Measurements from ENCODE around the gene KDM5A. TPM values are rescaled to one million over a fixed set of nuclear protein-coding genes. Genes with fewer than 3 reads are reported as not detected.

The KDM5A gene
- total RNA-seq, 1 donor from 2014 or later = 76.7 TPM

GRCh38 chr12:271161-271560, 118.0 kb downstream of the KDM5A start:
- no peak overlapping the region for H3K4me3 Mint-ChIP-seq
- DNase-seq (ENCODE audit: extremely low spot score, unreplicated experiment) = no peak
- no peaks in the 10 kb centered on the region for H3K9me3 Mint-ChIP-seq
- peaks cover 8% of the 10 kb centered on the region for H3K36me3 Mint-ChIP-seq
- no peak overlapping the region for H3K27ac Mint-ChIP-seq
- peaks cover 9% of the 10 kb centered on the region for H3K4me1 Mint-ChIP-seq (ENCODE audit: unreplicated experiment)
- H3K27me3 Mint-ChIP-seq = peaks cover 2% of the 10 kb centered on the region
- no peak for TF ChIP-seq CTCF (conservative IDR thresholded peaks at IDR 0.05)

GRCh38 chr12:269191-269590, 119.9 kb downstream of the KDM5A start:
- H3K27me3 Mint-ChIP-seq = peaks cover 8% of the 10 kb centered on the region
- peak overlapping the region; percentile 13 for H3K27ac Mint-ChIP-seq
- H3K4me3 Mint-ChIP-seq = no peak overlapping the region
- H3K4me1 Mint-ChIP-seq (ENCODE audit: unreplicated experiment) = peaks cover 9% of the 10 kb centered on the region
- no peak for DNase-seq (ENCODE audit: extremely low spot score, unreplicated experiment)
- peaks cover 2% of the 10 kb centered on the region for H3K36me3 Mint-ChIP-seq
- no peak for TF ChIP-seq CTCF (conservative IDR thresholded peaks at IDR 0.05)
- H3K9me3 Mint-ChIP-seq = no peaks in the 10 kb centered on the region

GRCh38 chr12:268483-268840, 120.7 kb downstream of the KDM5A start:
- Mint-ChIP-seq H3K27me3 (peaks cover 8% of the 10 kb centered on the region), H3K4me1 (ENCODE audit: unreplicated experiment) (peaks cover 9% of the 10 kb centered on the region), H3K9me3 (no peaks in the 10 kb centered on the region), H3K27ac (no peak overlapping the region), H3K36me3 (no peaks in the 10 kb centered on the region), H3K4me3 (no peak overlapping the region)
- no peak for DNase-seq (ENCODE audit: extremely low spot score, unreplicated experiment)
- no peak for TF ChIP-seq CTCF (conservative IDR thresholded peaks at IDR 0.05)

GRCh38 chr12:267581-268482, 121.3 kb downstream of the KDM5A start:
- DNase-seq (ENCODE audit: extremely low spot score, unreplicated experiment) = no peak
- Mint-ChIP-seq H3K36me3 (no peaks in the 10 kb centered on the region), H3K4me3 (no peak overlapping the region), H3K9me3 (no peaks in the 10 kb centered on the region), H3K27ac (no peak overlapping the region), H3K4me1 (ENCODE audit: unreplicated experiment) (peaks cover 9% of the 10 kb centered on the region), H3K27me3 (peaks cover 8% of the 10 kb centered on the region)
- TF ChIP-seq CTCF (conservative IDR thresholded peaks at IDR 0.05) = no peak

- no peak overlapping the region for H3K4me3 Mint-ChIP-seq
- H3K27me3 Mint-ChIP-seq = peaks cover 8% of the 10 kb centered on the region
- H3K4me1 Mint-ChIP-seq (ENCODE audit: unreplicated experiment) = peaks cover 16% of the 10 kb centered on the region
- no peak for DNase-seq (ENCODE audit: extremely low spot score, unreplicated experiment)
- H3K27ac Mint-ChIP-seq = no peak overlapping the region
- no peak for TF ChIP-seq CTCF (conservative IDR thresholded peaks at IDR 0.05)
- no peaks in the 10 kb centered on the region for H3K9me3 Mint-ChIP-seq
- H3K36me3 Mint-ChIP-seq = no peaks in the 10 kb centered on the region
These were observed 124.0 kb downstream of the KDM5A start for GRCh38 chr12:265096-265495.
